ENCODE measurements around the gene CIBAR2. TPM values are rescaled to one million over a fixed set of nuclear protein-coding genes. Genes with fewer than 3 reads are reported as not detected.

Gene CIBAR2
- total RNA-seq, 2 experiments from 2014 or later, result not detected

DNA sequence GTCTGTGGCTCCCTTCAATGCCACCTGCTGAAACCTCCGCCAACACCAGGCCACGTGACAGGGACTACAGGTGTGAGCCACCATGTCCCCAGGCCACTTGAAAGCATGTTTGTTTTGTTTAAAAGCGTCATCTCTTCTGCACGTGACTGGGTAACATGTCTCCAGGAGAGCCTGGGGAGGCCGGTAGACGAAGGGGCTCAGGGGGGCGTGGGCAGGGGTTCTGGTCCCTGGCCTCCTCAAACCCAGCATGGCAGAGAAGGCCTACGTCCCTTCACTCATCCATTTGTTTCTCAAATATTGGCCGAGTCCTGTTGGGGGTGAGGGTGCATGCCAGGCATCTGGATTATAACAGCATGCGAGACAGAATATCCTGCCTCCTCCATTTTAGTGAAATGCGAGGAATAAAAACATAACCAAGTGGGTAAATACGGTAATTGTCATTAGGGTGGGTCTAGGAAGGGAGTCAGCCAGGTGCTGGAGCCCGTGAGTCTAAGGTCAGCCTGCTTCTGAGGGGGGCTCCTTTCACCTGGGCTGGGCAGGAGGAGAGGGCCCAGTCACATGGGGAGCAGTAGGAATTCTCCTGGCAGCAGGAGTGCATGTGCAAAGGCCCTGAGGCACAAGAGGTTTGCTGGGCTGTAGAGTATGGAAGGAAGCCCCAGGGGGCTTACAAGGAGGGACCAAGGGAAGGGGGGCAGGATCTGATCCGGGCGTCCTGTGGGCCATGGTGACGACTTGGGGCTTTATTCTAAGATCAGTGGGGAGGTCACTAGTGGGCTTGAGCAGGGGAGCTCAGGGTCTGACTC is 26.8 kb upstream of the CIBAR2 start:
- POLR2A ChIA-PET, result no interaction called here
- H3K4me1 Mint-ChIP-seq, result peaks cover 11% of the 10 kb centered on the region

DNA sequence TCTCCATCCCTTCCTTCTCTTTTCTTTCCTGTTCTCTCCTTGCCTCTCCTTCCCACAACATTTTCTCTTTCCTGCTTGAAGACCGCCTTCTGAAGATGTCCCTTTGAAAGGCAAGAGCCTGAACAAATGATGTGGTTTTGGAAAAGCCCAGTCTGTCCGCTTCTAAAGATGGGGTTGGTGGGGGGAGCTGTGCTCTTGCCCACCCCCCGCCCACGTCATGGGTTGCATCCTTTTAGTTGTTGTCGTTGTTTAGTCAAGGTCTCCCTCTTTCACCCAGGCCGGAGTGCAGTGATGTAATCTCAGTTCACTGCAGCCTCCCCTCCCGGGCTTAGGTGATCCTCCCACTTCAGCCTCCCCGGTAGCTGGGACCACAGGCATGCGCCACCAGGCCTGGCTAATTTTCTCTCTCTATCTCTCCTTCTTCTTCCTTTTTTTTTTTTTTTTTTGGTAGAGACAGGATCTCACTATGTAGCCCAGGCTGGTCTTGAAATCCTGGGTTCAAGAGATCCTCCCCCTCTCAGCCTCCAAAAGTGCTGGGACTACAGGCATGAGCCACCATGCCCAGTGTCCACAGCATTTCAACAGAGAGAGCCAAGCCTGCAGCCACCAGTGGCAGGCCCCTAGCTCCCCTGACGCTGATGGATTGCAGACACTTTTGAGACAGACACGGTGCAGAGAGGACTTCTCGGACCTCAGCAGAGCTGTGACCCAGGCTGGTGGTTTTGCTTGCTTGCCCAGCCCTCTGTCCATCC is 26.0 kb upstream of the CIBAR2 start:
- POLR2A ChIA-PET, result no interaction called here
- ATAC-seq (ENCODE audit: low read depth), result no peak
- Mint-ChIP-seq H3K4me1 (peaks cover 11% of the 10 kb centered on the region), H3K4me3 (no peak overlapping the region), H3K36me3 (no peaks in the 10 kb centered on the region), H3K9me3 (no peaks in the 10 kb centered on the region), H3K27ac (no peak overlapping the region), H3K27me3 (peaks cover 35% of the 10 kb centered on the region)
- no peak for DNase-seq

More for the DNA sequence above, 26.8 kb upstream of the CIBAR2 start:
- H3K27me3 Mint-ChIP-seq, result peaks cover 35% of the 10 kb centered on the region
- no peaks in the 10 kb centered on the region for H3K9me3 Mint-ChIP-seq
- ATAC-seq (ENCODE audit: low read depth), result no peak
- H3K4me3 Mint-ChIP-seq, result no peak overlapping the region
- H3K27ac Mint-ChIP-seq, result no peak overlapping the region
- DNase-seq, result no peak
- H3K36me3 Mint-ChIP-seq, result no peaks in the 10 kb centered on the region

DNA sequence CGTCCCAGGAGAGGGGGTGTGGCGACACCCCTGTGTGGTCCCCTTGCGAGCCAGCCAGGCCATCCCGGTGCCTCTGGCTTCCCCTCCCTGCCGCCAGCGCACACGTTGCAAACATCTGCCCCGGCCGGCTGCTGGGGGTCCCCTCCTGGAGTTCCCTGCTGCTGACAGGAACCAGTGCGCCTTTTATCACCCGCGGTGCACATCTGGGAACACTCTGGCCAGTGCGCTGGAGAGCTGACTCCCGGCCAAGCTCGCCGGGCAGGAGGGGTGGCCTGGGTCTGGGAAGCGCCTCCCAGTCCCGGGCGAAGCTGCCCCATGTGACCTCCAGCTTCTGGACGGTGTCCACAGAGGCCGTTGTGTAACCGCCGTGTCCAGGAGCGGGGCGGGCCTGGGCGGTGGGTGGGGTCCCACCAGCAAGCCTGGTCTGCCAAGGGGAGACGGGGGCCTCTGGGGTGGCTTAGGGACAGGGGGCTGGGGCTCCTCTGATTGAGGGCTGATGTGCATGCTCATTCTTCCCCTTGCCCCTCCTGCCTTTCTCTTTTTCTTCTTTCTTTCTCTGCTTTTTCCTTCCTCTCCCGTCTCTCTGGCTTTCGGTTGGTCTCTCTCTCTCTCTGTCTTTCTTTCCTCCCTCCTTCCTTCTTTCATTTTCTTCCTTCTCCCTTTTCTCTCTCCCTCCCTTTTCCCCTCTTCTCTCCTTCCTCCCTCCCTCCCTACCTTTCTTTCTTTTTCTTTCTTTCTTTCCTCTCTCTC is 25.2 kb upstream of the CIBAR2 start:
- DNase-seq (no peak), ATAC-seq (ENCODE audit: low read depth) (no peak)
- no peaks in the 10 kb centered on the region for H3K36me3 Mint-ChIP-seq
- H3K27me3 Mint-ChIP-seq, result peaks cover 35% of the 10 kb centered on the region
- no peak overlapping the region for H3K4me3 Mint-ChIP-seq
- H3K27ac Mint-ChIP-seq, result no peak overlapping the region
- H3K9me3 Mint-ChIP-seq, result no peaks in the 10 kb centered on the region
- H3K4me1 Mint-ChIP-seq, result peaks cover 11% of the 10 kb centered on the region
- POLR2A ChIA-PET, result no interaction called here

DNA sequence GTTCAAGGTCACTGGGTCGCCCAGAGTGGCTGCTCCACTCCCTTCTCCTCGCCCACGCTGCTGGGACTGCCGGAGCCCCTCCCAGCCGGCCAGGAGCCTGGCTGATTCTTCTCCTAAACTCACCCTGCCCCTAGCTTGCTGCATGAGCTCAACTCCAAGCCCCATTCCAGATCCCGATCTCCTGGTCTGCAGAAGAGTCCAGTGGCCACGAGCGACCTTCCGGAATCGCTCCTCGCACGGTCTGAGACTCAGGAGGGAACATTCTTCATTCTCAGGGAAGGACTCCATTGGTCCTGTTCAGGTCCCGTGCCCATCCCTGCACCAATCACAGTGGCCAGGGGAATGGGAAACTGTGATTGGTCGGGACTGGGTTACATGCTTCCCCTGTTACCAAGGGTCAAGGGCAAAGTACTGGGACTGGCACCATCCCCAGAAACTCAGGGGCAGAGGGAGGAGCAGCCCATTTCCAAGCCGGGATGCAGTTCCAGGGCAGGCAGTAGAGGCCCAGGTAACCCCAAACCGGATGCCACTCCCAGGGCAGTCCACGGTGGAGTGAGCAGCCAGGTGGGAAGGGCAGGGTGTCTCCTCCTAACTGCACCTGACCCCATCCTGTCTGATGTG is 24.5 kb upstream of the CIBAR2 start:
- ATAC-seq (ENCODE audit: low read depth) (peak; percentile 39), DNase-seq (no peak)
- Mint-ChIP-seq H3K4me3 (no peak overlapping the region), H3K27ac (no peak overlapping the region), H3K4me1 (peaks cover 11% of the 10 kb centered on the region), H3K36me3 (no peaks in the 10 kb centered on the region), H3K9me3 (no peaks in the 10 kb centered on the region), H3K27me3 (peaks cover 35% of the 10 kb centered on the region)
- POLR2A ChIA-PET, result interaction anchor here (0.6 kb wide), 1 partner anchor 627 kb away, joined by 3 read pairs; no protein-coding TSS in a partner anchor

DNA sequence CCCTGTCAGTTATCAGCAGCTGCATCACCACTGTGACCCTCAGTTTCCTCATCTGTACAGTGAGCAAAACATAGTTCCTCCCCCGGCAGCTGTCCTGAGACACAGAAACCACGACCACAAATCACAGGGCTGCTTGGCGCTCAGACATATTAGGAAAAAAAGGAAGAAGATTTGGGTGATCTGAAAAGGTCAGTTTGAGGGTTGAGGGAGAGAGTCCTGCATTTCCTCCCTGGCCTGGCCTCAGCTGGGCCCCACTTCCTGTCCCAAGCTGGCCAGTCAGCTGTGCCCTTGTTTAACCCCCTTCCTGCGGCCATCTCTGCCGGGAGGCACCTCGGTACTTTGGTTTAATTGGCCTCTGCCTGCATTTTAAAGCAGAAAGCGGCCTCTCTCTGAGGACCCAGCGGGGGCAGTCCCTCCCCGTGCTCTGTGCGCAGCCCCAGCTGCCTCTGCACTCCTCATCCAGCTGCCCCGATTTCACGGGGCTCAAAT is 24.0 kb upstream of the CIBAR2 start:
- no peak overlapping the region for H3K27ac Mint-ChIP-seq
- no peak overlapping the region for H3K4me3 Mint-ChIP-seq
- ATAC-seq (ENCODE audit: low read depth) (no peak), DNase-seq (no peak)
- POLR2A ChIA-PET, result interaction anchor here (0.6 kb wide), 1 partner anchor 626 kb away, joined by 3 read pairs; no protein-coding TSS in a partner anchor
- peaks cover 35% of the 10 kb centered on the region for H3K27me3 Mint-ChIP-seq
- peaks cover 11% of the 10 kb centered on the region for H3K4me1 Mint-ChIP-seq
- no peaks in the 10 kb centered on the region for H3K36me3 Mint-ChIP-seq
- H3K9me3 Mint-ChIP-seq, result no peaks in the 10 kb centered on the region

DNA sequence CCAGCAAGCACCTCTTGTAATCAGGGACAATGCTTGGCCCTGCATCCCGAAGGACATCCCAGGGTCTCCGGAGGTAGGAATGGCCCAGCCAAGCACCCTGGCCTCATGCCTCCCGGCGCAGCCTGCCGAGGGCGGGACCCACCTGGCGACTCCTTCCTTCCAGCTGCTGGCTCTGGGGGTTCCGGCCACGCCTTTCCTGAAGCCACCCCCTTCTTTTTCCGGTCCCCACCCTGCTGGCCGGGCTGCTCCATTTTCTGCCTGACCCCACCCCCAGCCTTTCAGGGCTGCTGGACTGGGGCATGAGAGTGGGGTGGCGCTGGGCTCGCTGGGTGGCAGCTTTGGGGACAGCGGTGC is 22.5 kb upstream of the CIBAR2 start:
- ATAC-seq (ENCODE audit: low read depth), result no peak
- Mint-ChIP-seq H3K4me1 (peaks cover 11% of the 10 kb centered on the region), H3K36me3 (no peaks in the 10 kb centered on the region), H3K4me3 (no peak overlapping the region), H3K27ac (no peak overlapping the region), H3K9me3 (no peaks in the 10 kb centered on the region), H3K27me3 (peaks cover 36% of the 10 kb centered on the region)
- POLR2A ChIA-PET, result no interaction called here
- no peak for DNase-seq

DNA sequence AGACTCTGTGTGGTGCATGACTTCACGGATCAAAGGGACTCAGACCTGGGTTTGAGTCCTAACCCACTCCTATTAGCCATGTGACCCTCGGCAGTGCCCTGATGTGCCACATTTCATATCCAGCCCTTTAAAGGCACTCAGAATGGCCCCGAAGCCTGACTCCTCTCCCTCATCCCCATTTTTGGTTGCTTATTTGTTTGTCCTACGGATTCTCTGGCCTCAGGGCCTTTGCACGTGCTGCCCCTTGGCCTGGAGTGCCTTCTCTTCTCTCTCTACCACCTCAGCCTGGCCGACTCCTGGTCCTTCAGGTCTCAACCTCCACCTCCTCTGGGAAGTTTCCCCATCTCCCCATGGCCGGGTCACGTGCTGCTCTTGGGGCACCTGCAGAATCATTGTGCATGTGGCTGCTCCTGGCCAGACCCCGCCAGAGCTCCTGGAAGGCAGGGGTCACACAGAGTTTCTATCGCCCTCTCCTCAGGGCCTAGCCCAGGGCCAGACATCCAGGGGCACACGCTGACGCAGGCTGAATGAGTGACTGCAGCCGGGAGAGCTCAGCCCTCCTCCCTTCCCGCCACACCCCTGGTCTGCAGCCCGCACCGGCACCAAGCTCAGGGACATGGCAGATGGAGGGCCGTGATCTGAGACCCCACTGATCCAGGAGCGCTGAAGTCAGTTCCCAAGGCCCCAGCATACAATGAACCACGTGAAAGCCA is 22.0 kb upstream of the CIBAR2 start:
- no peaks in the 10 kb centered on the region for H3K9me3 Mint-ChIP-seq
- no peak overlapping the region for H3K4me3 Mint-ChIP-seq
- no peak overlapping the region for H3K27ac Mint-ChIP-seq
- H3K27me3 Mint-ChIP-seq, result peaks cover 30% of the 10 kb centered on the region
- H3K4me1 Mint-ChIP-seq, result peaks cover 11% of the 10 kb centered on the region
- DNase-seq (no peak), ATAC-seq (ENCODE audit: low read depth) (no peak)
- H3K36me3 Mint-ChIP-seq, result no peaks in the 10 kb centered on the region
- POLR2A ChIA-PET, result no interaction called here

DNA sequence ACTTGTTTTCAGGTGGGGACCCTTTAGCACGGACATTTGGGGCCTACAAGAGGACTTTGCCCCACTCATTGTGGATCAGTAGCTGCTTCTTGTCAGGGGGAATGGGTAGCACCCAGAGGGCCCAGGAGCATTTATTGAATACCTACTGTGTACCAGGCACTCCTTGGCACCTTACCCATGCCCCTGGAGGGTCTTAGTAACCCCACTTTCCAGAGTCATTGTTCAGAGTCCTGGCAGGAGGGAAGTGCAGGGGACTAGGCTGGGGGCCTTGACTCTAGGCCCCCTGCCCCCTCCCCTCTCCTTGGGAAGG is 21.0 kb upstream of the CIBAR2 start:
- POLR2A ChIA-PET, result no interaction called here
- DNase-seq (no peak), ATAC-seq (ENCODE audit: low read depth) (no peak)
- no peaks in the 10 kb centered on the region for H3K9me3 Mint-ChIP-seq
- no peaks in the 10 kb centered on the region for H3K36me3 Mint-ChIP-seq
- H3K27ac Mint-ChIP-seq, result no peak overlapping the region
- H3K4me3 Mint-ChIP-seq, result no peak overlapping the region
- H3K27me3 Mint-ChIP-seq, result peaks cover 20% of the 10 kb centered on the region
- H3K4me1 Mint-ChIP-seq, result peaks cover 11% of the 10 kb centered on the region

DNA sequence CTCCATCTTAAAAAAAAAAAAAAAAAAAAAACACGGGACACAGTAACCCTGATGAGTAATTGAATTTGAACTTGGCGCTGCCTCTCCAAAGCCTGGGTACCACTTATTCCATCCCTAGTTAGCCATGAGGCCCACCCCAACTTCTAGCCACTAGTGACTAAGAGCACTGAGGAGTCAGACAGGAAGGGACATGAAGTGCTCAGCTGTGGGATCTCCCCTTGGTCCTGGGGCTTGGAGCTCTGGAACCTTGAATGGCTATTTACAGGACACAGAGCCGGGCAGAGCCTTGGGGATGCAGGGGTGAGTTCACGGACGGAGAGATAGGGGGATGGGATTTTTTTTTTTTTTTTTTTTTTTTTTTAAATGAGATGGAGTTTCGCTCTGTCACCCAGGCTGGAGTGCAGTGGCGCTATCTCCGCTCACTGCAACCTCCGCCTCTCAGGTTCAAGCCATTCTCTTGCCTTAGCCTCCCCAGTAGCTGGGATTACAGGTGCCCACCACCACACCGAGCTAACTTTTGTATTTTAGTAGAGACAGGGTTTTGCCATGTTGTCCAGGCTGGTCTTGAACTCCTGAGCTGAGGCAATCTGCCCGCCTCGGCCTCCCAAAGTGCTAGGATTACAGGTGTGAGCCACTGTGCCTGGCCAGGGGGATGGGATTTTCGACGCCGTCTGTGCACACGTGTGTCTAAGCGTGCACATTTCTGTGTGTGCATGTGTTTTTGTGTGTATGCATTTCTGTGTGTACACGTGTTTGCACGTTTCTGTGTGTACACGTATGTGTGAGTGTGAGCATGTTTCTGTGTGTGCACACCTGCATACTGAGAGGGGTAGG is 20.4 kb upstream of the CIBAR2 start:
- Mint-ChIP-seq H3K4me3 (no peak overlapping the region), H3K9me3 (no peaks in the 10 kb centered on the region), H3K27ac (no peak overlapping the region), H3K36me3 (no peaks in the 10 kb centered on the region), H3K27me3 (peaks cover 15% of the 10 kb centered on the region), H3K4me1 (peaks cover 8% of the 10 kb centered on the region)
- POLR2A ChIA-PET, result no interaction called here
- DNase-seq (no peak), ATAC-seq (ENCODE audit: low read depth) (no peak)

DNA sequence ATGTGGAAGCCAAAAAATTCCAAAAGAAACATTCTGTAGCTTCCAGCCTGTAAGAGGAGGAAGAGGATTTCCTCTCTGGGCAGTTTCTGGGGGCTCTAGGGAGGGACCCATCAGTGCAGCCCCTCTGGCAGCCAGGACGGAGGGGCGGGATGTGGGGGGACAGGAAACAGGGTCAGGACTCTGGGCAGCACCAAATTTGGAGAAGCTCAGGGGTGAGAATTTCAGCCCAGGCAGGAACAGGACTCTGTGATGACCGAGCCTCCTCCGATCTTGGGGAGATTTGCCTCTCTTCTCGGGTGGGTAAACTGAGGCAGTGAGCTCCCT is 18.4 kb upstream of the CIBAR2 start:
- H3K4me1 Mint-ChIP-seq, result no peaks in the 10 kb centered on the region
- H3K27ac Mint-ChIP-seq, result no peak overlapping the region
- POLR2A ChIA-PET, result no interaction called here
- peaks cover 8% of the 10 kb centered on the region for H3K27me3 Mint-ChIP-seq
- no peak for DNase-seq
- no peak for ATAC-seq (ENCODE audit: low read depth)
- no peak overlapping the region for H3K4me3 Mint-ChIP-seq
- H3K36me3 Mint-ChIP-seq, result no peaks in the 10 kb centered on the region
- H3K9me3 Mint-ChIP-seq, result no peaks in the 10 kb centered on the region

DNA sequence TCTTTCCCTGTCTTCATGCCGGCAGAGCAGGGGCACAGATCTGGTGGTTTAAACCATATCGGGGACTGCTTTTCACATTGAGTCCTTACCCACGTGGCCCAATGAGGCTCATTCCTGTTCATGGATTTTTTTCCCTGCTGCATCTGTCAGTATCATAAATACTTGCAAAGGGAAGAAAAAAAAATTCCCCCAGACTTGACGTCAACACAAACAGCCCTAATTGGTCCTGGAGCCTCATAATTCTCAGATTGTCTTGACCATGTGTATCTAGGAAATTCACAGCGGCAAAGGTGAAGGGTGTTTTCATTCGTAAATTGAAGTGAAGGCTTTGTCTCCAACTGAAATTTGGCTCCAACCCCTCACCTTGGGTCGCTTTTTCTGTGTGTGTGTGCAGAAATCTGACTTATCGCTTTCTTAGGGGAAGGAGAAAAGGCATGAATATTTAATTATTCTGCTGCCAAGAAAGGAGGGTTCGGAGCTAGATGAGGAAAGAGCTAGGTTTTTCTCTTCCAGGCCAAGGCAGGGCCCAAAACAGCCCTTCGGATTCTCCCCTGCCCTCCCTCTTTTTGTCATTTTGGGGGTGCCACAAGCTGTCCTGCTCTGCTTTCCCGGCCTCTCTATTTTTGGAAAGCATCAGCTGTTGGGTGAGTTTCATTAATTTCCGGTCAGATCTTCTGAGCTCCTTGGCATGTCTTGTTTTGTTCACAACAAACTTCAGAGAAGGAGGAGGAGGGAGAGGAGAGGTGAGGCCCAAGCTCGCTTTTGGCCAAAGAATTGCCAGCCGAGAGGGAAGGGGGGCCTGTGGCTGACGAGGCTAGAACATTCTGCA is 17.8 kb upstream of the CIBAR2 start:
- no peak for ATAC-seq (ENCODE audit: low read depth)
- Mint-ChIP-seq H3K9me3 (no peaks in the 10 kb centered on the region), H3K36me3 (no peaks in the 10 kb centered on the region), H3K27me3 (peaks cover 8% of the 10 kb centered on the region), H3K4me1 (no peaks in the 10 kb centered on the region), H3K27ac (no peak overlapping the region), H3K4me3 (no peak overlapping the region)
- POLR2A ChIA-PET, result no interaction called here
- DNase-seq, result no peak

All from activated naive CD8-positive, alpha-beta T cell treated with anti-CD3 and anti-CD28 coated beads, Interleukin-2, amount 10 ng/mL, durations not matched to agents 7 days and 5 days (primary cell).